SK-MEL-5 (cell line): ENCODE measurements around the gene CTNNBL1. TPM values are rescaled to one million over a fixed set of nuclear protein-coding genes. Genes with fewer than 3 reads are reported as not detected.

Experiments used
- DNase-seq: peaks from one replicate; pipeline ENCODE4 v3.0.0-alpha.2; 2016; ENCODE audit warnings: low read depth, low spot score
- in situ Hi-C: cut with HindIII; loops from 2 replicates; pipeline ENCODE4 v1.10.0; 2016; ENCODE audit warnings: low sequenced_read_pairs, high pct_unique_total_duplicates, low pct_unique_long_range_greater_than_20kb
- total RNA-seq: library from RNA; depleted of rRNA; stranded (reverse); fragments of >200 nt; shearing (Covaris generic); gene quantifications from 2 replicates; pipeline ENCODE4 v1.2.3, GENCODE V29; 2014

CTNNBL1 gene
- total RNA-seq, 1 experiment from 2014 or later, result 38.7 TPM

GRCh38 chr20:37905671-37906613 lies 212.1 kb downstream of the CTNNBL1 start:
- in situ Hi-C loops, result no loop called here
- DNase-seq, result no peak

DNA sequence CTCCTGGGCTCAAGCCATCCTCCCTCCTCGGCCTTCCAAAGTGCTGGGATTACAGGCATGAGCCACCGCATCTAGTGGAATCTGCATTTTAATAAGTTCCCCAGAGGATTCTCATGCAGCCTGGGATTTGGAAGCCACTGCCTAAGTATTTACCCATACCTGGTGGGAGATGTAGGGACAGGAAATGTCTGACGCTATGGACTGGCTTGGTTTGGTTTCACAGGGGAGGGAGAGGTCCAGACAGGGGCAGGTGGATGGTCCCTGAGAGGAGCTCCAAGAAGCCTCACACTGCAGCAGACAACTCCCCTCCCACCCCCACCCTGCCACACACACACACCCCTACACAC lies 213.5 kb downstream of the CTNNBL1 start:
- in situ Hi-C loops, result no loop called here
- no peak for DNase-seq

DNA sequence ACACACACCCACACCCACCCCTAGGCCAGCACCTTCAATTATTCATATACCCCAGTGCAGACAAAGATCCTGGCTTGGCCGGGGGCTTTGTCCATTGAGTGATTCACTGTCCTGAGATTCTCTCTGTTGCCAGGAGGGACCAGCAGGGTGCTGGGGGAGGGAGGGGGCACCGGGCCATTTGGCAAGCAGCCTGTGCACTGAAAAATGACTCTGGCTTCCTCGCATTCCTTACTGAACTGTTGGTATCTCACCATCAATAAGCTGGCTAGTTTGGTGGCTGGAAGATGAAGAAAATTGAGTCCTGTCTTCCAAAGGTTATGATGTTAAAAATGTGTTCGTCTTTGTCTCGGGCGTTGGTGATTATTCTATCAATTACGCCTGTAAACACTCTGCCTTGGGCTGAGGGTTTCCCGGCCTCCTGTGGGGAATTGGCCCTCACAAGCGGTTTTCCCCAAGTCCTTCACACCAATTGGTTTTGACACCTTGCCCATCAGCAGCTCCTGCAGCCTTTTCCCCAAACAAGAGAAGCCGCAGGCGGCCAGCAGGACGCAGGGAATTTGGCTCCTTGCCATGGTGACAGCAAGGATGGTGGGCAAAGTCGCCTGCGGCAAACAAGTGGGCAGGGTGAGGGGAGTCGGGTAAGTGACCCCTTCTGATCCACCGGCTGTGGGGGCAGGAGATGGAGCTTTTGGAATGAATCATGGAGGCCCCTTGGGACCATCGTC lies 214.0 kb downstream of the CTNNBL1 start:
- DNase-seq, result peak; percentile 57
- in situ Hi-C loops, result no loop called here

GRCh38 chr20:37911261-37911660 lies 217.4 kb downstream of the CTNNBL1 start:
- no peak for DNase-seq
- in situ Hi-C loops, result no loop called here

- DNase-seq, result peak; percentile 46
- in situ Hi-C loops, result no loop called here
Measured at GRCh38 chr20:37911838-37912281, 218.0 kb downstream of the CTNNBL1 start.

GRCh38 chr20:37912874-37913273 lies 219.0 kb downstream of the CTNNBL1 start:
- DNase-seq, result no peak
- in situ Hi-C loops, result no loop called here

GRCh38 chr20:37913567-37914366 lies 219.9 kb downstream of the CTNNBL1 start:
- in situ Hi-C loops, result no loop called here
- DNase-seq, result no peak

DNA sequence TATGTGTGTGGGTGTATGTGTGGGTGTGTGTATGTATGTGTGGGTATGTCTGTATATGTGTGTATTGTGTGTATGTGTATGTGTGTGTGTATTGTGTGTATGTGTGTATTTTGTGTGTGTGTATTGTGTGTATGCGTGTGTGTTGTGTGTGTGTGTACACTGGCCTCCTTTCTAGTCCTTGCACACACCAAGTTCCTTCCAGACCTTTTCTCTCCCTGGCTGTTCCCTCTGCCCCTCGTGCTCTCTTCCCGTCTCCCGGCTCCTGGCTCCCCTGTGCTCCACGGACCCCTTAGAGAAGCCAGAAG lies 220.5 kb downstream of the CTNNBL1 start:
- in situ Hi-C loops, result no loop called here
- DNase-seq, result no peak

GRCh38 chr20:37914672-37915433 lies 221.0 kb downstream of the CTNNBL1 start:
- no peak for DNase-seq
- in situ Hi-C loops, result no loop called here

- in situ Hi-C loops, result no loop called here
- no peak for DNase-seq
Measured at GRCh38 chr20:37915434-37915787, 221.6 kb downstream of the CTNNBL1 start.

GRCh38 chr20:37915800-37916570 lies 222.2 kb downstream of the CTNNBL1 start:
- in situ Hi-C loops, result no loop called here
- DNase-seq, result no peak

GRCh38 chr20:37917461-37917860 lies 223.6 kb downstream of the CTNNBL1 start:
- in situ Hi-C loops, result no loop called here
- no peak for DNase-seq

- in situ Hi-C loops, result no loop called here
Measured at GRCh38 chr20:37918035-37918434, 224.2 kb downstream of the CTNNBL1 start.

GRCh38 chr20:37919389-37920040 lies 225.7 kb downstream of the CTNNBL1 start:
- in situ Hi-C loops, result no loop called here

More at GRCh38 chr20:37918035-37918434, 224.2 kb downstream of the CTNNBL1 start:
- no peak for DNase-seq

GRCh38 chr20:37920270-37920669 lies 226.4 kb downstream of the CTNNBL1 start:
- no peak for DNase-seq
- in situ Hi-C loops, result no loop called here

More at GRCh38 chr20:37919389-37920040, 225.7 kb downstream of the CTNNBL1 start:
- DNase-seq, result no peak

DNA sequence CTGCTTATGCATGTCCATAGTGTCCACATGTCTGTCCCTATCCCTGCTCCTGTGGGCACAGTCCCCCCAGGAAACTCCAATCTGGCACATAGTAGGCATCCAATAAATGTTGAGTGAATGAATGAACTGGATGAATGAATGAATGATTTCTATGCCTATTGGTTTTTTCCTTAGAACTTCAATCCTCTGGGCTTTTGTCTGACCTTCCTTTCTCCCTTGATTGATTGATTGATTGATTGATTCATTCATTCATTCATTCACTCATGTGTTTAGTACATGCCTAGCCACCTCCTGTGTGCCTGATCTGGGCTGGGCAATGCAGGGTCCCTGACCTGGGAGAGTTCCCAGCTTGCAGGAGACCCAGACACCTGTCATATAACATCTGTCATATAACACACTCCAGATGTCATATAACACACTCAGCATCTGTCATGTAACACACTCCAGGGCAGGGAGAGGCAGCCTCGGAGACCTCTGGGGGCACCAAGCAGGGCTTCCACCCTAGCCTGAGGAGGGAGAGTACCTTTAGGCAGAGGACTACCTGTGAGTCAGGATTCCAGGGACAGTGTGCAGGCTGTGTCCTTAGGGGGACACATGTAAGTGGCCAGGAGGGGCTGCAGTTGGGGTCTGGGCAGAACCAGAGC lies 227.0 kb downstream of the CTNNBL1 start:
- in situ Hi-C loops, result no loop called here
- DNase-seq, result no peak
